HEK293T (cell line): Measurements from ENCODE around the gene SH3GLB2.

Source experiments
- ELF4 ChIP-seq: fragments of 450-650 bp; IDR thresholded peaks from 2 replicates; pipeline ENCODE4 v1.6.1; 2017; ENCODE audit warnings: antibody characterized with exemption
- FOXM1 ChIP-seq: fragments of 450-650 bp; IDR thresholded peaks from 2 replicates; pipeline ENCODE4 v1.6.1; 2017; ENCODE audit warnings: mild to moderate bottlenecking, borderline replicate concordance
- PKNOX1 ChIP-seq: fragments of 450-650 bp; IDR thresholded peaks from 2 replicates; pipeline ENCODE4 v1.6.1; 2016
- SP1 ChIP-seq: fragments of 450-650 bp; IDR thresholded peaks from 2 replicates; pipeline ENCODE4 v1.6.1; 2017
- TARDBP ChIP-seq: fragments of 450-650 bp; IDR thresholded peaks from 2 replicates; pipeline ENCODE4 v1.6.1; 2016

- TF ChIP-seq PKNOX1 (no peak), TARDBP (no peak), SP1 (no peak), ELF4 (no peak), FOXM1 (no peak)
Observed at GRCh38 chr9:129013674-129014073, 14.5 kb downstream of the SH3GLB2 start.
